Measurements from ENCODE around the gene SPRTN. TPM values are rescaled to one million over a fixed set of nuclear protein-coding genes. Genes with fewer than 3 reads are reported as not detected.

The SPRTN gene
- polyA plus RNA-seq, 2 donors = 3.7 to 5.0 TPM

DNA sequence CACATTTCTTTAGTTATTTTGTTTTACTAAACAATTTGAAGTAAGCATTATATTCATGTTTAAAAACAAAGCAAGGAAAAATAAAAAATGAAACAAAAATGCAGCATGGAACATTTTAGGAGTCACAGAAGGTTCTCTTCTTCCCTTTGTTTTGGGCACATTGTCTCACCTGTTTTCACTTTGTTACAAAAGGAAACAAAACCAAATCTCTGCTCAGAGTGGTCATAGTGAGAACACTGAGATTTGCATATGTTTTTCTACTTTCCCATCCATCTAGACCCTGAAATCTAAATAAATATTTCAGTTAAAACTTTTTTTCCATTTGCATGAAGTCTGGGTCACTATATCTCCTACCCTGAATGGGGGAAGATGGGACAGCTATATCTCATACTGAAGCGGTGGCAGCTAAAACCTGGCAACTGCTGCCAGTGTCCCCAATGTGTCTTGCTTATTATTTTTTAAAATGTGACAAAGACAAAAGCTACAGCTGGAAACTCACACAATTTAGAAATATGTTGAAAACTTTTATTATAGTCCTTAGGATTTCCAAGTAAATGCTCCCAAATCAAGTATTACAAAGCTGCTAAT is 3.9 kb upstream of the SPRTN start:
- WGBS, 2 donors = 66 to 76% methylated on average over 1 of the region's 1 CpG
- Histone ChIP-seq H3K27ac (ENCODE audit: low read depth in 2 of 2, low read length in 1 of 2) (no peak overlapping the region), H3K27me3 (ENCODE audit: control insufficient read depth in 1 of 2, insufficient read depth in 2 of 2, low read length in 2 of 2) (no peaks in the 10 kb centered on the region), H3K4me1 (ENCODE audit: control insufficient read depth in 2 of 2, insufficient read depth in 2 of 2, low read length in 1 of 2) (peaks cover 9 to 14% of the 10 kb centered on the region in 2 donors), H3K36me3 (ENCODE audit: control insufficient read depth in 2 of 2, insufficient read depth in 2 of 2, low read length in 1 of 2) (no peaks in the 10 kb centered on the region), H3K9me3 (ENCODE audit: control insufficient read depth in 2 of 2, insufficient read depth in 1 of 2, low read depth in 1 of 2, low read length in 1 of 2) (no peaks in the 10 kb centered on the region), H3K4me3 (ENCODE audit: low read depth in 1 of 2, low read length in 2 of 2) (peak overlapping the region in 1 of 2 donors; percentile 42)

DNA sequence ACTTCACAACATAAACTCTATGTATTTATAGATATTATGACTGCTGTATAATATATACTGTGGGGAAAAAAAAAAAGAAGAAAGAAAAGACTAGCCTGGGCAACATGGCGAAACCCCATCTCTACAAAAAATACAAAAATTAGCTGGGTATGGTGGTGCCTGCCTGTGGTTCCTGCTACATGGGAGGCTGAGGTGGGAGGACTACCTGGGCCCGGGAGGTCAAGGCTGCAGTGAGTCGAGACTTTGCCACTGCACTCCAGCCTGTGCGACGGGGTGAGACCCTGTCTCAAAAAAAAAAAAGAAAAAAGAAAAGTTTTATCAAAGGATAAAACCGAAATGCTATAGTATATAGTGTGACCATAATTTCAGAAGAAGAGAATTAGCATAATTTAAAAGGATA is 3.1 kb upstream of the SPRTN start:
- H3K36me3 ChIP-seq (ENCODE audit: control insufficient read depth in 2 of 2, insufficient read depth in 2 of 2, low read length in 1 of 2) = no peaks in the 10 kb centered on the region
- 85 to 92% methylated on average over 6 of the region's 6 CpGs for WGBS, 2 donors
- no peaks in the 10 kb centered on the region for H3K27me3 ChIP-seq (ENCODE audit: control insufficient read depth in 1 of 2, insufficient read depth in 2 of 2, low read length in 2 of 2)
- no peak overlapping the region for H3K27ac ChIP-seq (ENCODE audit: low read depth in 2 of 2, low read length in 1 of 2)
- peak overlapping the region in 1 of 2 donors; percentile 42 for H3K4me3 ChIP-seq (ENCODE audit: low read depth in 1 of 2, low read length in 2 of 2)
- no peaks in the 10 kb centered on the region for H3K9me3 ChIP-seq (ENCODE audit: control insufficient read depth in 2 of 2, insufficient read depth in 1 of 2, low read depth in 1 of 2, low read length in 1 of 2)
- peaks cover 11 to 18% of the 10 kb centered on the region in 2 donors for H3K4me1 ChIP-seq (ENCODE audit: control insufficient read depth in 2 of 2, insufficient read depth in 2 of 2, low read length in 1 of 2)

- peak overlapping the region in 1 of 2 donors; percentile 3 for H3K27ac ChIP-seq (ENCODE audit: low read depth in 2 of 2, low read length in 1 of 2)
- no peaks in the 10 kb centered on the region for H3K9me3 ChIP-seq (ENCODE audit: control insufficient read depth in 2 of 2, insufficient read depth in 1 of 2, low read depth in 1 of 2, low read length in 1 of 2)
- peaks cover 0 to 2% of the 10 kb centered on the region in 2 donors for H3K36me3 ChIP-seq (ENCODE audit: control insufficient read depth in 2 of 2, insufficient read depth in 2 of 2, low read length in 1 of 2)
- no peaks in the 10 kb centered on the region for H3K27me3 ChIP-seq (ENCODE audit: control insufficient read depth in 1 of 2, insufficient read depth in 2 of 2, low read length in 2 of 2)
- 48 to 66% methylated on average over 21 of the region's 21 CpGs for WGBS, 2 donors
- peaks cover 11 to 18% of the 10 kb centered on the region in 2 donors for H3K4me1 ChIP-seq (ENCODE audit: control insufficient read depth in 2 of 2, insufficient read depth in 2 of 2, low read length in 1 of 2)
- peak overlapping the region; percentile 79 to 84 for H3K4me3 ChIP-seq (ENCODE audit: low read depth in 1 of 2, low read length in 2 of 2)
Observed at GRCh38 chr1:231335663-231336602, 2.2 kb upstream of the SPRTN start.

- Histone ChIP-seq H3K4me3 (ENCODE audit: low read depth in 1 of 2, low read length in 2 of 2) (peak overlapping the region; percentile 79 to 84), H3K9me3 (ENCODE audit: control insufficient read depth in 2 of 2, insufficient read depth in 1 of 2, low read depth in 1 of 2, low read length in 1 of 2) (no peaks in the 10 kb centered on the region), H3K27ac (ENCODE audit: low read depth in 2 of 2, low read length in 1 of 2) (peak overlapping the region; percentile 93 to 100), H3K36me3 (ENCODE audit: control insufficient read depth in 2 of 2, insufficient read depth in 2 of 2, low read length in 1 of 2) (peaks cover 0 to 3% of the 10 kb centered on the region in 2 donors), H3K27me3 (ENCODE audit: control insufficient read depth in 1 of 2, insufficient read depth in 2 of 2, low read length in 2 of 2) (no peaks in the 10 kb centered on the region), H3K4me1 (ENCODE audit: control insufficient read depth in 2 of 2, insufficient read depth in 2 of 2, low read length in 1 of 2) (peaks cover 11 to 20% of the 10 kb centered on the region in 2 donors)
- WGBS, 2 donors = 1 to 2% methylated on average over 31 to 32 of the region's 32 CpGs
Observed at GRCh38 chr1:231337043-231337471, 1.0 kb upstream of the SPRTN start.

DNA sequence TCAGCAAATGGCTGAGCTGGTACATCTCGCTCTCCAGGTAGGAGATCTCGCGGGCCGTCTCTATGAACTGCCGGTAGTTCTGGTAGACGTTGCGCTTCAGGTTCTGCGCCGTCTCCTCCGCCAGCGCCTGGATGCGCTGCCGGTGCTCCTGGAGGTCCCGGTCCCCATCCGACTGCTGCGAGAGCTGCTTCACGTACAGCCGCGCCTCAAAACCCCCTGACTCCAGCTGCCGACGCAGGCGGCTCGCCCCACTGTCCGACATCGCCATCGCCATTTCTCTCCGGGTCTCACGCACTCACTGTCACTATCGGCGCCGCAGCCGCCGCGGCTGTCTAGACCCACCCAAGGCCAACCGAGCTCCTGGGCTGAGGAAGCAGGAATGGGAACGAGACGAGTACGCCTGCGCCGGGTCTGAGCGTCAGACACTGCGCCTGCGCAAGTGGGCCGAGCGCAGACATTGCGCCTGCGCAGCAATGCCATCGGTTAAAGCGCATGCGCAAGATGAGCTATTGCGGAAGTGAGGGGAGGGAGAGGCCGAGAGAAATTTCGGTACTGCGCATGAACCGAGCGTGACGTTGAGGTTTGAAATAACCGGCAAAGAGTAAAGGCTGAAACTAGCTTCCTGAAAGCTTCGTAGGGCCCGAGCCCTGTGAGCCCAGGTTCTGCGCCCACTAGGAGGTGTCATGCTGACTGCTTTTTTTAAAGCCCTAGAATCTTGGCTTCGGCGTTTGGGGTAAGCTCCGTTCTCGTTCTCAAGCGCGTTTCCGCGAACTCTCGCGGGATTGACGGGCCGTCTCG is 422 bp upstream of the SPRTN start, which contains the start of gene EXOC8:
TSS of gene EXOC8 (minus strand) at position 381 of the 798 bp plus-strand sequence. CDS start at position 274, 107 bp downstream.
- peak within 1 kb of the TSS; percentile 79 to 84 for H3K4me3 ChIP-seq (ENCODE audit: low read depth in 1 of 2, low read length in 2 of 2)
- WGBS, 2 donors = 0% methylated on average over 74 of the region's 74 CpGs

GRCh38 chr1:231340328-231341013 is 2.4 kb downstream of the SPRTN start:
- no peak overlapping the region for H3K27ac ChIP-seq (ENCODE audit: low read depth in 2 of 2, low read length in 1 of 2)
- 55 to 74% methylated on average over 6 of the region's 6 CpGs for WGBS, 2 donors
- H3K9me3 ChIP-seq (ENCODE audit: control insufficient read depth in 2 of 2, insufficient read depth in 1 of 2, low read depth in 1 of 2, low read length in 1 of 2) = no peaks in the 10 kb centered on the region
- H3K27me3 ChIP-seq (ENCODE audit: control insufficient read depth in 1 of 2, insufficient read depth in 2 of 2, low read length in 2 of 2) = no peaks in the 10 kb centered on the region
- H3K4me3 ChIP-seq (ENCODE audit: low read depth in 1 of 2, low read length in 2 of 2) = peak overlapping the region in 1 of 2 donors; percentile 84
- H3K4me1 ChIP-seq (ENCODE audit: control insufficient read depth in 2 of 2, insufficient read depth in 2 of 2, low read length in 1 of 2) = peaks cover 11 to 18% of the 10 kb centered on the region in 2 donors
- H3K36me3 ChIP-seq (ENCODE audit: control insufficient read depth in 2 of 2, insufficient read depth in 2 of 2, low read length in 1 of 2) = peaks cover 0 to 7% of the 10 kb centered on the region in 2 donors

More for the DNA sequence above, 422 bp upstream of the SPRTN start, which contains the start of gene EXOC8:
- peak within 1 kb of the TSS; percentile 94 to 100 for H3K27ac ChIP-seq (ENCODE audit: low read depth in 2 of 2, low read length in 1 of 2)
- H3K4me1 ChIP-seq (ENCODE audit: control insufficient read depth in 2 of 2, insufficient read depth in 2 of 2, low read length in 1 of 2) = peaks cover 11 to 20% of the 10 kb centered on the region in 2 donors
- no peaks in the 10 kb centered on the region for H3K9me3 ChIP-seq (ENCODE audit: control insufficient read depth in 2 of 2, insufficient read depth in 1 of 2, low read depth in 1 of 2, low read length in 1 of 2)
- H3K27me3 ChIP-seq (ENCODE audit: control insufficient read depth in 1 of 2, insufficient read depth in 2 of 2, low read length in 2 of 2) = no peaks in the 10 kb centered on the region
- H3K36me3 ChIP-seq (ENCODE audit: control insufficient read depth in 2 of 2, insufficient read depth in 2 of 2, low read length in 1 of 2) = peaks cover 0 to 3% of the 10 kb centered on the region in 2 donors

GRCh38 chr1:231347961-231348360 is 9.9 kb downstream of the SPRTN start:
- H3K27ac ChIP-seq (ENCODE audit: low read depth in 2 of 2, low read length in 1 of 2) = no peak overlapping the region
- WGBS, 2 donors = 94 to 97% methylated on average over 4 of the region's 4 CpGs
- no peaks in the 10 kb centered on the region for H3K27me3 ChIP-seq (ENCODE audit: control insufficient read depth in 1 of 2, insufficient read depth in 2 of 2, low read length in 2 of 2)
- no peaks in the 10 kb centered on the region for H3K9me3 ChIP-seq (ENCODE audit: control insufficient read depth in 2 of 2, insufficient read depth in 1 of 2, low read depth in 1 of 2, low read length in 1 of 2)
- H3K4me3 ChIP-seq (ENCODE audit: low read depth in 1 of 2, low read length in 2 of 2) = no peak overlapping the region
- H3K36me3 ChIP-seq (ENCODE audit: control insufficient read depth in 2 of 2, insufficient read depth in 2 of 2, low read length in 1 of 2) = peaks cover 0 to 7% of the 10 kb centered on the region in 2 donors
- no peaks in the 10 kb centered on the region for H3K4me1 ChIP-seq (ENCODE audit: control insufficient read depth in 2 of 2, insufficient read depth in 2 of 2, low read length in 1 of 2)

DNA sequence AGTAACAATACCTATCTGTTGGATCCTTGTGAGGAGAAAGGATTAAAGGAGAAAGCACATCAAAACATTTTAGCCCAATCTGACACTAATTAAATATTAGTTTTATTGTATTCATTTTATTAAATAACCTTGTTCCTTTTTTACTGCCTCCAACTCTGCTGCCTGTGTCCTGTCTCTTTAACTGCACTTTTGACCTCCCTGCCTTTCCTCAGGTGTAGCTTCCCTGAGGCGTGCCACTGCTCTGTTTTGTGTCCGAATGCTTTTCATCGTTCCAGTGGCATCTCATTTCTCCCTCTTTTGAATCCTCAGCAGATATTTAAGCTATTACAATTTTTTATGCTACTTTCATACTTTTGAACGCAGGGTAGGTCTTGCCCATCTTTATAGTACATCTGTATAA is 10.3 kb downstream of the SPRTN start:
- H3K9me3 ChIP-seq (ENCODE audit: control insufficient read depth in 2 of 2, insufficient read depth in 1 of 2, low read depth in 1 of 2, low read length in 1 of 2) = no peaks in the 10 kb centered on the region
- H3K27me3 ChIP-seq (ENCODE audit: control insufficient read depth in 1 of 2, insufficient read depth in 2 of 2, low read length in 2 of 2) = no peaks in the 10 kb centered on the region
- H3K4me1 ChIP-seq (ENCODE audit: control insufficient read depth in 2 of 2, insufficient read depth in 2 of 2, low read length in 1 of 2) = no peaks in the 10 kb centered on the region
- no peak overlapping the region for H3K27ac ChIP-seq (ENCODE audit: low read depth in 2 of 2, low read length in 1 of 2)
- H3K4me3 ChIP-seq (ENCODE audit: low read depth in 1 of 2, low read length in 2 of 2) = no peak overlapping the region
- WGBS, 2 donors = 92 to 95% methylated on average over 4 of the region's 4 CpGs
- H3K36me3 ChIP-seq (ENCODE audit: control insufficient read depth in 2 of 2, insufficient read depth in 2 of 2, low read length in 1 of 2) = peaks cover 0 to 6% of the 10 kb centered on the region in 2 donors
